Jurkat, Clone E6-1 (cell line): Measurements from ENCODE around the gene TBX19.
A peak's percentile ranks its signal among the peaks of the same experiment; 100 is the strongest.
"Not testable (repeated sequence)": the region's sequence is repeated elsewhere in the genome, so short reads cannot be mapped to it uniquely, and the experiment has no call there.

ENCODE experiments used
- DNase-seq: peaks from one replicate; pipeline ENCODE4 v3.0.0-alpha.2; 2011; ENCODE audit warnings: low read depth, low spot score
- H3K4me3 ChIP-seq: 2 replicates; pipeline ENCODE4 v1.5.1; 2011; ENCODE audit warnings: mild to moderate bottlenecking, low read length, control low read depth, moderate library complexity

TBX19 gene

GRCh38 chr1:168343566-168343965 is 62.9 kb downstream of the TBX19 start:
- no peak for DNase-seq
- no peak overlapping the region for H3K4me3 ChIP-seq

- DNase-seq, result no peak
- no peak overlapping the region for H3K4me3 ChIP-seq
Measured at GRCh38 chr1:168344517-168344916, 63.8 kb downstream of the TBX19 start.

GRCh38 chr1:168345939-168346338 is 65.3 kb downstream of the TBX19 start:
- peak; percentile 50 for DNase-seq
- no peak overlapping the region for H3K4me3 ChIP-seq

- no peak overlapping the region for H3K4me3 ChIP-seq
- no peak for DNase-seq
Measured at GRCh38 chr1:168347630-168348029, 67.0 kb downstream of the TBX19 start.

- peak overlapping the region; percentile 34 for H3K4me3 ChIP-seq
Measured at GRCh38 chr1:168348146-168348709, 67.6 kb downstream of the TBX19 start.

GRCh38 chr1:168354335-168355269 is 73.9 kb downstream of the TBX19 start:
- not testable (repeated sequence) for H3K4me3 ChIP-seq, DNase-seq

More at GRCh38 chr1:168348146-168348709, 67.6 kb downstream of the TBX19 start:
- peak; percentile 50 for DNase-seq

GRCh38 chr1:168360151-168361021 is 79.7 kb downstream of the TBX19 start:
- H3K4me3 ChIP-seq, result no peak overlapping the region
- no peak for DNase-seq

- no peak for DNase-seq
- no peak overlapping the region for H3K4me3 ChIP-seq
Measured at GRCh38 chr1:168361252-168361651, 80.6 kb downstream of the TBX19 start.

GRCh38 chr1:168362991-168363390 is 82.3 kb downstream of the TBX19 start:
- DNase-seq, result peak; percentile 77
- H3K4me3 ChIP-seq, result no peak overlapping the region
